Heart left ventricle (tissue), 16 donors: Measurements from ENCODE around the gene CDKN2D. TPM values are rescaled to one million over a fixed set of nuclear protein-coding genes. Genes with fewer than 3 reads are reported as not detected.

ENCODE experiments used
- ATAC-seq, 4 donors: fragments of 200-7000 bp; cut with Tn5 transposase; one replicate each; pipeline ENCODE4 v1.9.1; 2020 to 2022; ENCODE audit warnings: moderate library complexity in 4 of 4, mild to moderate bottlenecking in 3 of 4, moderate number of reproducible peaks in 1 of 4
- DNase-seq, 5 donors: peaks; one replicate each; pipeline ENCODE4 v3.0.0-alpha.2; 2020
- H3K27ac ChIP-seq, 12 donors: fragments of 200-600 bp; sonication (generic) in 4 of 12; one replicate each; pipeline versions ENCODE4 v1.5.0 to v1.8.0; 2016 to 2022; ENCODE audit warnings: mild to moderate bottlenecking in 2 of 12
- H3K27me3 ChIP-seq, 9 donors: fragments of 200-600 bp; sonication (generic) in 2 of 9; one replicate each; pipeline versions ENCODE4 v1.5.1 to v1.8.0; 2016 to 2022; ENCODE audit warnings: mild to moderate bottlenecking in 3 of 9
- H3K36me3 ChIP-seq, 9 donors: fragments of 200-600 bp; sonication (generic) in 2 of 9; one replicate each; pipeline versions ENCODE4 v1.5.0 to v1.8.0; 2018 to 2022; ENCODE audit warnings: mild to moderate bottlenecking in 2 of 9
- H3K4me1 ChIP-seq, 12 donors: fragments of 200-600 bp; sonication (generic) in 4 of 12; one replicate each; pipeline versions ENCODE4 v1.5.0 to v1.8.0; 2016 to 2022; ENCODE audit warnings: mild to moderate bottlenecking in 3 of 12
- H3K4me3 ChIP-seq, 12 donors: fragments of 200-600 bp; sonication (generic) in 4 of 12; one replicate each; pipeline versions ENCODE4 v1.5.0 to v1.8.0; 2017 to 2022; ENCODE audit warnings: mild to moderate bottlenecking in 9 of 12, moderate library complexity in 4 of 12
- H3K9me3 ChIP-seq, 12 donors: fragments of 200-600 bp; sonication (generic) in 4 of 12; one replicate each; pipeline versions ENCODE4 v1.5.0 to v1.8.0; 2016 to 2022; ENCODE audit warnings: mild to moderate bottlenecking in 1 of 12
- POLR2A ChIP-seq, 2 donors: fragments of 450-650 bp; IDR thresholded peaks; one replicate each; pipeline ENCODE4 v1.6.1; 2017; ENCODE audit warnings: antibody characterized with exemption in 2 of 2, mild to moderate bottlenecking in 2 of 2, moderate library complexity in 2 of 2
- WGBS, 4 donors: extraction: QIAGEN DNeasy Blood & Tissue Kit in 2 of 4; methylation state at CpG; one replicate each; pipeline versions ENCODE4 v1.1.5 to v1.1.7; 2013 to 2018; 5-methylcytosine and 5-hydroxymethylcytosine counted together
- intact Hi-C, 10 donors: fragments of 100-400 bp; cut with DNase I; formaldehyde crosslinking; loops; one replicate each; pipeline versions ENCODE4 v1.11.1 to v1.14.2; 2022
- polyA plus RNA-seq, 2 donors: library from polyadenylated mRNA; stranded (reverse); fragments of 200-250 nt; gene quantifications; one replicate each; pipeline ENCODE4 v1.2.3, GENCODE V29; 2013
- total RNA-seq, 9 donors: library from RNA; depleted of rRNA in 2 of 9; stranded (reverse); fragments of >200 nt in 2 of 9; fragmentation: NEBNext Ultra II Directional in 3 of 9; extraction: Animal tissue kit (Norgen Biotek cat#: 25700) in 3 of 9; gene quantifications; one replicate each; pipeline versions ENCODE4 v1.1.0 to v1.2.4, GENCODE V29; 2016 to 2023
- TF ChIP-seq, protein P1 (sequence below), 12 donors: fragments of 200-600 bp; sonication (generic) in 4 of 12; IDR thresholded peaks; one replicate each; pipeline versions ENCODE4 v1.5.0 to v1.8.0; 2018 to 2022; ENCODE audit warnings: antibody characterized with exemption in 12 of 12, mild to moderate bottlenecking in 5 of 12
- donor health status: ischemic (EF 13 %, LVEDD 7.1; RV severe dilation, severe dysfunction).
- donor health status: healthy with polysubstance abuse.
- donor health status: DM: no; HTN: yes; CAD: no.
- donor health status: DM: no; HTN: no; CAD: no.
- donor health status: ischemic (EF 25% LVEDD 6.9; RV normal size, moderate dysfunction).
- donor health status: ischemic (EF 25% LVEDD 5.7; RV mildly dilated, moderate dysfunction).
- donor health status: healthy.
- donor health status: DM: yes; HTN: yes; CAD: no.
- donor health status: ischemic (EF 35%, LVEDD 5.7; RV mildly dilated, moderate dysfunction).
- donor health status: nonischemic (EF 11% LVEDD 7.7; RV severe dilation, severe dysfunction).
- donor health status: DM: yes; HTN: yes; CAD: no.
- donor health status: PGD.
- donor health status: ischemic (EF 29% LVEDD 5.4; RV normal size, mild dysfunction).
- donor health status: nonischemic (EF 23%, LVEDD 6.1; RV moderate dilation, normal function).

Gene CDKN2D
- total and polyA plus RNA-seq, 11 donors = 6.8 to 28.0 (median 11.8) TPM

DNA sequence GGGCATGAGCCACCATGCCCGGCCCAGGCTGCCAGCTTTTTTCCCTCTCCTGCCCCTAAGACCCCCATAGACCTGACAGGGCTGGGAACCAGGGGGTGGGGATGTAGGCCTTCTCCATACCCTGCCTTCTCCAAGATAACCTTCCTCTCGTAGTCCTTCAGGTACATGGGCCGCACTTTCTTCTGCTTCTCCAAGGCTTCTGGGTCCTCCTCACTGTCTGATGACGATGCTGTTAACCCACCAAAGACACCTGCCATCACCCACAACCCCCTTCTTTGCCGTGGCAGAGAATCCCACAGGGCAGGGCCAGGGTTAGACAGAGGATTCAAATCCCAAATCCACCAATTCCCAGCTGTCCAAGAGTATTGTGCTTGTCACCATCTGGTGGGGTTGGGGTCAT, 6.2 kb downstream of the CDKN2D start:
- TF ChIP-seq, protein P1, sequence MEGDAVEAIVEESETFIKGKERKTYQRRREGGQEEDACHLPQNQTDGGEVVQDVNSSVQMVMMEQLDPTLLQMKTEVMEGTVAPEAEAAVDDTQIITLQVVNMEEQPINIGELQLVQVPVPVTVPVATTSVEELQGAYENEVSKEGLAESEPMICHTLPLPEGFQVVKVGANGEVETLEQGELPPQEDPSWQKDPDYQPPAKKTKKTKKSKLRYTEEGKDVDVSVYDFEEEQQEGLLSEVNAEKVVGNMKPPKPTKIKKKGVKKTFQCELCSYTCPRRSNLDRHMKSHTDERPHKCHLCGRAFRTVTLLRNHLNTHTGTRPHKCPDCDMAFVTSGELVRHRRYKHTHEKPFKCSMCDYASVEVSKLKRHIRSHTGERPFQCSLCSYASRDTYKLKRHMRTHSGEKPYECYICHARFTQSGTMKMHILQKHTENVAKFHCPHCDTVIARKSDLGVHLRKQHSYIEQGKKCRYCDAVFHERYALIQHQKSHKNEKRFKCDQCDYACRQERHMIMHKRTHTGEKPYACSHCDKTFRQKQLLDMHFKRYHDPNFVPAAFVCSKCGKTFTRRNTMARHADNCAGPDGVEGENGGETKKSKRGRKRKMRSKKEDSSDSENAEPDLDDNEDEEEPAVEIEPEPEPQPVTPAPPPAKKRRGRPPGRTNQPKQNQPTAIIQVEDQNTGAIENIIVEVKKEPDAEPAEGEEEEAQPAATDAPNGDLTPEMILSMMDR (IDR thresholded peaks at IDR 0.05) = no peak
- no peak for TF ChIP-seq POLR2A (IDR thresholded peaks at IDR 0.05)
- intact Hi-C loops = loop anchor here in 7 of 10 donors (10.0 kb wide), 3 partner anchors 58 to 158 kb away; partner anchors contain the start of genes CDC37 (in 4 of the 7) and KEAP1 (in 2 of the 7)
- Histone ChIP-seq H3K9me3 (no peaks in the 10 kb centered on the region), H3K27ac (no peak overlapping the region), H3K27me3 (no peaks in the 10 kb centered on the region), H3K36me3 (peaks cover 0 to 54% (median 43%) of the 10 kb centered on the region in 9 donors), H3K4me1 (peaks cover 3 to 27% (median 21%) of the 10 kb centered on the region in 12 donors), H3K4me3 (no peak overlapping the region)
- ATAC-seq (no peak), DNase-seq (no peak)
- 89 to 96% (median 93%) methylated on average over 5 of the region's 5 CpGs for WGBS, 4 donors

DNA sequence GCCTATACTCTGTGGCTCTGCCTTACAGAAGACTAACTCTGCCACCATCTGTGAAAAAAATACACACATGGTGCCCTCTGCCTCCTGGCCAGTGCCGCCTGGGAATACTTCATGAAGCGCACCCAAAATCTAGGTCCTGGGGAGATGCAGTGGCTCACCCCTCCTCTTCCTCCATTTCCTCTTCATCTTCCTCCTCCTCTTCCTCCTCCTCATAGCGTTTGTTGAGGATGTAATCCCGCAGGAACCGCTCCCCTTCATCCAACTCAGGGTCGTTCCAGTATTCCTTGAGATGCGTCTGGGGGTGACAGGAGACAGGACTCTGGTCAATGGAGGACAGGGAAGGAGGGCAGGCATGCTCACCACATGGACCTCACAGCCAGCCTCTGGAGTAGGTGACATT, 8.6 kb downstream of the CDKN2D start:
- Histone ChIP-seq H3K9me3 (no peaks in the 10 kb centered on the region), H3K27me3 (no peaks in the 10 kb centered on the region), H3K4me3 (no peak overlapping the region), H3K27ac (no peak overlapping the region), H3K4me1 (peaks cover 0 to 9% (median 5%) of the 10 kb centered on the region in 12 donors), H3K36me3 (peaks cover 0 to 78% (median 66%) of the 10 kb centered on the region in 9 donors)
- ATAC-seq (no peak), DNase-seq (no peak)
- TF ChIP-seq POLR2A (IDR thresholded peaks at IDR 0.05) = no peak
- TF ChIP-seq, protein P1 (IDR thresholded peaks at IDR 0.05) = no peak
- intact Hi-C loops = loop anchor here in 7 of 10 donors (10.0 kb wide), 3 partner anchors 55 to 155 kb away; partner anchors contain the start of genes CDC37 (in 4 of the 7) and KEAP1 (in 2 of the 7)
- 88 to 92% (median 90%) methylated on average over 7 of the region's 7 CpGs for WGBS, 4 donors

DNA sequence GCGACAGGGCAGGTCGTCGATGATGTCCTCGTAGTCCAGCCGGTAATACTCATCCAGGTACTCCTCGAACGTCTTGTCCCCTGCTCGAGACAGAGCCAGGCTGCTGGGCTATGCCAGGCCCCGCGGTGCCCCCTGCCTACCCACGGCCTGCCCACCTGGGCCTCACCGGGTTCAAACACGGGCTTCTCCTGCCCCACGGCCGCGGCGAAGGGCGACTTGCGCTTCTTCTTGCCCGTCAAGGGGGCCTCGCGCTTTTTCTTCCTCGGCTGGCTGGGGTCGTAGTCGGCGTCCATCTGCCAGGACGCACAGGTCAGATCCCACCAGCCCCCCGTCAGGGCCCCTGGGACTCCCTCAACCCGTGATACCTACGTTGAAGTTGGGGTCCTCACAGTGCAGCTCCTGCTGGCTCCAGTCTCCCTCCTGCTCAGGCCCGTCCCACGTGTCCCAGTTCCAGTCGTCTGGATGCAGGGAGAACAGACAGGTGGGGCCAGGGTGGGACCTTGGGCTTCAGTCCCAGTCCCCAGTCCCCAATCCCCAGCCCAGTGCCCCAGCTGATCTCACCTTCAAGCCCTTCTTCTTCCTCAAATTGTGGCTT, 11.1 kb downstream of the CDKN2D start:
- no peak overlapping the region for H3K27ac ChIP-seq
- ATAC-seq = no peak
- no peak overlapping the region for H3K4me3 ChIP-seq
- peaks cover 0 to 98% (median 86%) of the 10 kb centered on the region in 9 donors for H3K36me3 ChIP-seq
- H3K4me1 ChIP-seq = peaks cover 0 to 10% (median 0%) of the 10 kb centered on the region in 12 donors
- no peaks in the 10 kb centered on the region for H3K9me3 ChIP-seq
- intact Hi-C loops = no loop called here
- no peak for DNase-seq
- H3K27me3 ChIP-seq = no peaks in the 10 kb centered on the region
- no peak for TF ChIP-seq POLR2A (IDR thresholded peaks at IDR 0.05)
- TF ChIP-seq, protein P1 (IDR thresholded peaks at IDR 0.05) = no peak
- whole genome bisulfite sequencing, 4 donors = 90 to 94% (median 93%) methylated on average over 26 to 33 of the region's 33 CpGs

- Histone ChIP-seq H3K9me3 (no peaks in the 10 kb centered on the region), H3K36me3 (peaks cover 0 to 100% (median 96%) of the 10 kb centered on the region in 9 donors), H3K27ac (no peak overlapping the region), H3K27me3 (no peaks in the 10 kb centered on the region), H3K4me1 (peaks cover 0 to 13% (median 0%) of the 10 kb centered on the region in 12 donors), H3K4me3 (no peak overlapping the region)
- intact Hi-C loops = no loop called here
- 57 to 84% (median 74%) methylated on average over 4 to 7 of the region's 7 CpGs for WGBS, 4 donors
- TF ChIP-seq, protein P1 (IDR thresholded peaks at IDR 0.05) = no peak
- DNase-seq (no peak), ATAC-seq (no peak)
Observed at GRCh38 chr19:10555610-10555973, 13.2 kb downstream of the CDKN2D start.
